ENCODE measurements around the gene BLID.

DNA sequence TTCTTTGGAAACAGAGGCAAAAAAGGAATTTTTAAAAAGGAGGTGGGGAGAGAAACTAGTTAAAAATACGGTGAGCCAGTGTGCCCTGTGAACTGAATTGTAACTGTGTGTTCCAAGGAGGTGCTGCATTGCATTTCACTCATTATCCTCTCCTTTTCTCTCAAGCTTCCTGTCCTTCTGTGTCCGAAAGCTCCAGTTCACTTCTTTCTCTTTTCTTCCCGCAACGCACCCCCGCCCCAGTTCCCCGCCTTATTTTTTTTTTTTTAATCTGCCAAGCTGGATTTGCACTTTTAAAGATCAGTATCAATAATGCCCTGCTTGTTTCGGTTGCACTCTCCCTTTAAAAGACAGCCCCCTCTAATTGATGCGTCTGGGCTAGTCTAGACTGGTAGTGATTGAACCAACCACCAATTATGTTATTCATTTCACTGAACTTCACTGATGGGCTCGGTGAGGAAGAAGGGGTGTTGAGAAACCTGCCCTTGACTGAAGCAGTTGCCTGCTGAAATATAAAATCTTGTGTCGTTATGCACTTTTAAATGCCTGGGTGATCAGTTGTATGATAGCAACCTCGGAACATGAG is 18.5 kb downstream of the BLID start:
- TF ChIP-seq, protein P1, sequence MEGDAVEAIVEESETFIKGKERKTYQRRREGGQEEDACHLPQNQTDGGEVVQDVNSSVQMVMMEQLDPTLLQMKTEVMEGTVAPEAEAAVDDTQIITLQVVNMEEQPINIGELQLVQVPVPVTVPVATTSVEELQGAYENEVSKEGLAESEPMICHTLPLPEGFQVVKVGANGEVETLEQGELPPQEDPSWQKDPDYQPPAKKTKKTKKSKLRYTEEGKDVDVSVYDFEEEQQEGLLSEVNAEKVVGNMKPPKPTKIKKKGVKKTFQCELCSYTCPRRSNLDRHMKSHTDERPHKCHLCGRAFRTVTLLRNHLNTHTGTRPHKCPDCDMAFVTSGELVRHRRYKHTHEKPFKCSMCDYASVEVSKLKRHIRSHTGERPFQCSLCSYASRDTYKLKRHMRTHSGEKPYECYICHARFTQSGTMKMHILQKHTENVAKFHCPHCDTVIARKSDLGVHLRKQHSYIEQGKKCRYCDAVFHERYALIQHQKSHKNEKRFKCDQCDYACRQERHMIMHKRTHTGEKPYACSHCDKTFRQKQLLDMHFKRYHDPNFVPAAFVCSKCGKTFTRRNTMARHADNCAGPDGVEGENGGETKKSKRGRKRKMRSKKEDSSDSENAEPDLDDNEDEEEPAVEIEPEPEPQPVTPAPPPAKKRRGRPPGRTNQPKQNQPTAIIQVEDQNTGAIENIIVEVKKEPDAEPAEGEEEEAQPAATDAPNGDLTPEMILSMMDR (conservative IDR thresholded peaks at IDR 0.05 in 1 of 2, IDR thresholded peaks at IDR 0.05 in 1 of 2; ENCODE audit: extremely low read depth in 1 of 2, insufficient read depth in 1 of 2, low read depth in 1 of 2, low read length in 2 of 2): no peak
- no peak for TF ChIP-seq EZH2 (IDR thresholded peaks at IDR 0.05; ENCODE audit: borderline replicate concordance, low read length)
